Esophagus squamous epithelium (tissue), 5 donors: ENCODE results near the gene MIPOL1. TPM values are rescaled to one million over a fixed set of nuclear protein-coding genes. Genes with fewer than 3 reads are reported as not detected.
A peak's percentile ranks its signal among the peaks of the same experiment; 100 is the strongest.

Experiments
- DNase-seq: peaks from one replicate; lab custom pipeline; 2025; lab: John Stamatoyannopoulos, UW
- H3K27ac ChIP-seq, 4 donors: fragments of 200-600 bp; sonication (generic); one replicate each; pipeline ENCODE4 v1.5.1; 2016 to 2019; ENCODE audit warnings: mild to moderate bottlenecking in 1 of 4
- H3K27me3 ChIP-seq, 4 donors: fragments of 200-600 bp; sonication (generic); 1 replicate in 3 of 4; 2 replicates in 1 of 4; pipeline versions ENCODE4 v1.5.1 to v1.6.0; 2017 to 2021; ENCODE audit warnings: antibody characterized with exemption in 1 of 4
- H3K36me3 ChIP-seq, 3 donors: fragments of 200-600 bp; sonication (generic); one replicate each; pipeline ENCODE4 v1.5.1; 2016 to 2019
- H3K4me1 ChIP-seq, 3 donors: fragments of 200-600 bp; sonication (generic); one replicate each; pipeline ENCODE4 v1.5.1; 2017 to 2019
- H3K4me3 ChIP-seq, 4 donors: fragments of 200-600 bp; sonication (generic); 1 replicate in 3 of 4; 2 replicates in 1 of 4; pipeline ENCODE4 v1.5.1; 2016 to 2019; ENCODE audit warnings: mild to moderate bottlenecking in 2 of 4, moderate library complexity in 1 of 4
- H3K9me3 ChIP-seq, 3 donors: fragments of 200-600 bp; sonication (generic); one replicate each; pipeline ENCODE4 v1.5.1; 2016 to 2019
- POLR2A ChIP-seq, 4 donors: fragments of 450-650 bp; IDR thresholded peaks; one replicate each; pipeline ENCODE4 v1.6.1; 2017; ENCODE audit warnings: antibody characterized with exemption in 4 of 4, mild to moderate bottlenecking in 4 of 4, moderate library complexity in 3 of 4
- WGBS, 2 donors: methylation state at CpG; one replicate each; pipeline ENCODE4 v1.1.5; 2018; 5-methylcytosine and 5-hydroxymethylcytosine counted together
- intact Hi-C: fragments of 100-400 bp; cut with DNase I; formaldehyde crosslinking; loops from one replicate; pipeline ENCODE4 v1.15.0; 2022
- total RNA-seq, 4 donors: library from RNA; depleted of rRNA; stranded (reverse); fragments of >200 nt; gene quantifications; one replicate each; pipeline ENCODE4 v1.1.0, GENCODE V29; 2016
- TF ChIP-seq, protein P1 (sequence below), 6 experiments: fragments of 450-650 bp in 4 of 6; fragments of 200-600 bp in 2 of 6; sonication (generic) in 2 of 6; IDR thresholded peaks; one replicate each; pipeline ENCODE4 v1.5.1; 2016 to 2019; ENCODE audit warnings: antibody characterized with exemption in 6 of 6, mild to moderate bottlenecking in 4 of 6, moderate library complexity in 4 of 6
- donor health status: DM: yes; HTN: yes; CAD: no.

Gene MIPOL1
- total RNA-seq, 4 donors from 2014 or later, result 4.9 to 13.7 (median 7.1) TPM

DNA sequence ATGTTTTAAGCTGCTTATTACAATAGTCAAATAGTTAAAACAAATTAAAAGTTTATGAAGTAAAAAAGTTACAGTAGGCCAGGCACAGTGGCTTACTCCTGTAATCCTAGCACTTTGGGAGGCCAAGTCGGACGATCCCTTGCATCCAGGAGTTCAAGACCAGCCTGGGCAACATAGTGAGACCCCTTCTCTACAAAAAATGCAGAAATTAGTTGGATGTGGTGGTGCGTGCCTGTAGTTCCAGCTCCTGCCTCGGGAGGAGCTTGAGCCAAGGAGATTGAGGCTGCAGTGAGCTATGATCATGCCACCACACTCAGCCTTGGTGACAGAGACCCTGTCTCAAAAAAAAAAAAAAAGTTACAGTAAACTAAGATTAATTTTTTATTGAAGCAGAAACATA, 142.6 kb downstream of the MIPOL1 start:
- WGBS, 2 donors, result 78 to 79% methylated on average over 4 of the region's 4 CpGs
- Histone ChIP-seq H3K4me3 (no peak overlapping the region), H3K27me3 (no peaks in the 10 kb centered on the region), H3K4me1 (no peaks in the 10 kb centered on the region), H3K27ac (no peak overlapping the region), H3K9me3 (no peaks in the 10 kb centered on the region), H3K36me3 (no peaks in the 10 kb centered on the region)
- TF ChIP-seq POLR2A (IDR thresholded peaks at IDR 0.05), result no peak
- TF ChIP-seq, protein P1, sequence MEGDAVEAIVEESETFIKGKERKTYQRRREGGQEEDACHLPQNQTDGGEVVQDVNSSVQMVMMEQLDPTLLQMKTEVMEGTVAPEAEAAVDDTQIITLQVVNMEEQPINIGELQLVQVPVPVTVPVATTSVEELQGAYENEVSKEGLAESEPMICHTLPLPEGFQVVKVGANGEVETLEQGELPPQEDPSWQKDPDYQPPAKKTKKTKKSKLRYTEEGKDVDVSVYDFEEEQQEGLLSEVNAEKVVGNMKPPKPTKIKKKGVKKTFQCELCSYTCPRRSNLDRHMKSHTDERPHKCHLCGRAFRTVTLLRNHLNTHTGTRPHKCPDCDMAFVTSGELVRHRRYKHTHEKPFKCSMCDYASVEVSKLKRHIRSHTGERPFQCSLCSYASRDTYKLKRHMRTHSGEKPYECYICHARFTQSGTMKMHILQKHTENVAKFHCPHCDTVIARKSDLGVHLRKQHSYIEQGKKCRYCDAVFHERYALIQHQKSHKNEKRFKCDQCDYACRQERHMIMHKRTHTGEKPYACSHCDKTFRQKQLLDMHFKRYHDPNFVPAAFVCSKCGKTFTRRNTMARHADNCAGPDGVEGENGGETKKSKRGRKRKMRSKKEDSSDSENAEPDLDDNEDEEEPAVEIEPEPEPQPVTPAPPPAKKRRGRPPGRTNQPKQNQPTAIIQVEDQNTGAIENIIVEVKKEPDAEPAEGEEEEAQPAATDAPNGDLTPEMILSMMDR (IDR thresholded peaks at IDR 0.05), result peak in 2 of 6 experiments; percentile 13 to 18
- intact Hi-C loops, result no loop called here
- no peak for DNase-seq

DNA sequence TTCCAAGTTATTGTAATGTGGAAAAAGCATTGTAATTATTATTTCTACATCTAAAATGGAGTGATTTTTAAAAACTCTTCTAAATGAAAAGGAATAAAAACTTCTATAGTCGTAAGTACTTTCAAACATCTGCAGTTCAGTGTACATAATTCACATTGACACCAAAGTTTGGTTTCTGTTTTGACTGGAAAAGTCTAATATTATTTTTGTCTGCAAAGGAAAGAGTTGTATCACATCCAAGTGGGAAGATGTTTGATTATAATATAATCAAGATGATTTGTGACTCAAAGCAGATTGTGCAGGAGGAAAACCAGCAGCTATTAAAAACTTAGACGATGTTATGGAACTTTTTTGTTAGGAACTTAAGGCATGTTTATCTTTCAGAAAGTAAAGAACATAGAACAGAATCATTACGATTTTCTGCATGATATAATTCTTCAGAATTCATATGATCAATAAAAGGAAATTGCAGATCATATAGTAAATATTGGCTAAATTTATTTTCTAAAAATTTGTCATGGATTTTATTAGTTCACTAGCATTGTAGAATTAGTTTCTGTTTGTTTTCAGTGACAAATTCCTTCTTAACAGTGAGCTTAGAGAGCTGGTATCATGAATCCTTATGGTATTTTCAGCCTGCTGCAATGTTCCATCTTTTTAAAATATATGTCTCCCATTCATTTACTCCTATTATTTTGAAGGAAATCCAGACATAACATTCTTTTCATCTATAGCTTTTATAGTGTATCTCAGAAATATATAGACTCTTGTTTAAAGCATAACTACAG, 145.8 kb downstream of the MIPOL1 start:
- Histone ChIP-seq H3K9me3 (no peaks in the 10 kb centered on the region), H3K27me3 (no peaks in the 10 kb centered on the region), H3K4me1 (no peaks in the 10 kb centered on the region), H3K36me3 (no peaks in the 10 kb centered on the region), H3K4me3 (no peak overlapping the region), H3K27ac (no peak overlapping the region)
- TF ChIP-seq, protein P1 (IDR thresholded peaks at IDR 0.05), result no peak
- TF ChIP-seq POLR2A (IDR thresholded peaks at IDR 0.05), result no peak
- intact Hi-C loops, result no loop called here
- 19 to 25% methylated on average over 3 of the region's 3 CpGs for whole genome bisulfite sequencing, 2 donors
- no peak for DNase-seq

DNA sequence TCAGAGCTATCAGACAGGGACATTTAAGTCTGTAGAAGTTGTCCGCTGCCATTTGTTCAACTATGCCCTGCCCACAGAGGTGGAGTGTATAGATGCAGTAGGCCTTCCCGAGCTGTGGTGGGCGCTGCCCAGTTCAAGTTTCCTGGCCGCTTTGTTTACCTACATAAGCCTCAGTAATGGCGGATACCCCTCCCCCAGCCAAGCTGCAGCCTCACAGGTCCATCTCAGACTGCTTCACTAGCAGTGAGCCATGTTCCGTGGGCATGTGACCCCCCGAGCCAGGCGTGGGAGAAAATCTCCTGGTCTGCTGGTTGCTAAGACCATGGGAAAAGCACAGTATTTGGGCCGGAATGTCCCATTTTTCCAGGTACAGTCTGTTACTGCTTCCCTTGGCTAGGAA, 165.9 kb downstream of the MIPOL1 start:
- WGBS, 2 donors, result 79 to 94% methylated on average over 3 to 7 of the region's 9 CpGs
- DNase-seq, result no peak
- Histone ChIP-seq H3K36me3 (peaks cover 0 to 15% (median 0%) of the 10 kb centered on the region in 3 donors), H3K27ac (no peak overlapping the region), H3K9me3 (peaks cover 0 to 15% (median 5%) of the 10 kb centered on the region in 3 donors), H3K4me3 (no peak overlapping the region), H3K4me1 (no peaks in the 10 kb centered on the region), H3K27me3 (no peaks in the 10 kb centered on the region)
- TF ChIP-seq POLR2A (IDR thresholded peaks at IDR 0.05), result no peak
- TF ChIP-seq, protein P1 (IDR thresholded peaks at IDR 0.05), result no peak
- intact Hi-C loops, result no loop called here

DNA sequence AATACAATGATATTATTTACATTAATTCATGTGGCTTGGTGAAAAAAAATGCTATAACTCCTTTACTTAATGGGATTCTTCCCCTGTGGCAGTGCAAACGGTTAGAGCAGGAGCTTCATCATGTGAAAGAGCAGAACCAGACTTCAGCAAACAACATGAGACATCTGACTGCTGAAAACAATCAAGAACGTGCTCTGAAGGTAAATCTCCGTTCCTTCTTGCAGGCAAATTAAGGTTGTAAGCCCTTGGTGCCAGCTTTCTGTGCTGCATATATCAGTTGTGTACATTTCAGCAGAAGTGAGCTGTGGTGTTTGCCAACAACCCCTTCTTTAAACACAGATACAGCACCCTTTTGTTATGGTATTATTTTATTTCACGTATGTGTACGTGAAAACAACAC, 171.7 kb downstream of the MIPOL1 start:
- no peak for TF ChIP-seq POLR2A (IDR thresholded peaks at IDR 0.05)
- TF ChIP-seq, protein P1 (IDR thresholded peaks at IDR 0.05), result no peak
- Histone ChIP-seq H3K9me3 (peaks cover 0 to 4% (median 0%) of the 10 kb centered on the region in 3 donors), H3K36me3 (no peaks in the 10 kb centered on the region), H3K4me3 (no peak overlapping the region), H3K4me1 (no peaks in the 10 kb centered on the region), H3K27ac (no peak overlapping the region), H3K27me3 (no peaks in the 10 kb centered on the region)
- intact Hi-C loops, result no loop called here
- WGBS, 2 donors, result 39 to 44% methylated on average over 5 of the region's 5 CpGs
- no peak for DNase-seq

DNA sequence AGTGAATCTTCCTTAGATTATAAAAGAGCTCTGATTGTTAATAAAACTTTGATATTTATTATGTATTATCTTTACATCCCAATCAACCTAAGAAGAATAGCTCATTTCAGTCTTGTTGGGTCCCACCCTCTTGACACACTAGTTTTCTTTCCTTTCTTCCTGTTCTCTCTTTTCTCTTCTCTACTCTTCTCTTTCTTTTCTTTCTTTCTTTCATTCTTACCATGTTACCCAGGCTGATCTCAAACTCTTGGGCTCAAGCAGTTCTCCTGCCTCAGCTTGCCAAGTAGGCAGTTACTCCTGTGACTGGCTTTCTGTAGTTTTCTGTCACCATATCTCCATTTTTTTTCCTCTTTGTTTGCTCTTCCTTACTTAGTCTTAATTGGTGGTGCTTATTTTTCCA, 177.8 kb downstream of the MIPOL1 start:
- Histone ChIP-seq H3K4me3 (no peak overlapping the region), H3K27ac (no peak overlapping the region), H3K27me3 (no peaks in the 10 kb centered on the region), H3K36me3 (no peaks in the 10 kb centered on the region), H3K4me1 (no peaks in the 10 kb centered on the region), H3K9me3 (no peaks in the 10 kb centered on the region)
- intact Hi-C loops, result no loop called here
- DNase-seq, result no peak
- TF ChIP-seq, protein P1 (IDR thresholded peaks at IDR 0.05), result no peak
- no peak for TF ChIP-seq POLR2A (IDR thresholded peaks at IDR 0.05)
